Spleen (tissue), 7 donors: ENCODE results near the gene USP32.

Experiments
- CTCF ChIP-seq, 11 experiments: fragments of 200-600 bp in 7 of 11; fragments of 450-650 bp in 4 of 11; sonication (generic) in 4 of 11; IDR thresholded peaks in 8 of 11; conservative IDR thresholded peaks in 3 of 11; 1 replicate in 7 of 11; 2 replicates in 4 of 11; pipeline versions ENCODE4 v1.4.0 to v1.8.0; 2016 to 2021; ENCODE audit warnings: antibody characterized with exemption in 11 of 11, inconsistent platforms in 4 of 11, mild to moderate bottlenecking in 1 of 11
- POLR2A ChIP-seq, 3 donors: fragments of 450-650 bp; IDR thresholded peaks; one replicate each; pipeline ENCODE4 v1.5.1; 2017; ENCODE audit warnings: antibody characterized with exemption in 3 of 3, mild to moderate bottlenecking in 1 of 3
- donor health status: DM: no; HTN: no; CAD: no; lungs with moderate emphysema.
- donor health status: DM: no; HTN: no; CAD: no.
- donor health status: DM: no; HTN: no; CAD: no.

- TF ChIP-seq POLR2A (IDR thresholded peaks at IDR 0.05) (no peak), CTCF (IDR thresholded peaks at IDR 0.05 in 8 of 11, conservative IDR thresholded peaks at IDR 0.05 in 3 of 11) (no peak)
Observed at GRCh38 chr17:60383379-60383778, 8.6 kb downstream of the USP32 start.
